HG03097 (cell line): Measurements from ENCODE around the gene FZD10.

Experiments used
- ATAC-seq: cut with Tn5 transposase; IDR thresholded peaks from one replicate; pipeline ENCODE4 v1.9.1; 2021; ENCODE audit not compliant: unreplicated experiment, low FRiP score

Gene FZD10

DNA sequence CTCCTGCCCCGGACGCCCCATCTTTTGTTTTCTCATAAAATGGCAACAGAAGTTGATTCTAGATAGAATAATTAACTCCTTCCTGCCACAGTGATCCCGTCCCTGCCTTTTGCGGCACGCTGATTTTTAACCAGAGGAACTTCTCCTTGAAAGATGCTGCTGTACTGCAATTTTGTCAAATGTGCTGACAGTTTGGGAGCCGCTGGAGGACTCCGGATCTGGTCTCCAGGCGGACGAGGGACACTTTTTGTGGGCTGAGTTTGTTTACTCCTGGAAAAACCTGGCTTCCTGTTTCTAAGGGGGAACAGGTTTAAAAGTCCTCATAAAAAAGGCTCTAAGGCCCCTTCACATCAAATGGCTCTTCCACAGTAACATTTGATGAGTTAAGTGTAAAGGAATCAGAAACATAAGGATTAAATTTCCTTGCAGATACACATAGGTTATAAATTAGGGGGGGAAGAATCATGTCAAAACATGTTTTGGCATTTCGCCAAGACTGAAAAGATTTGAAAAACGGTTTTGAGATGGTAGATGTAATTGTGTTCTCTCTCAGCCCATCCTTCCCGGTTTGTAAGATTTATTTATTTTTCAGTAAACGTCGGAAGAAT lies 15.5 kb downstream of the FZD10 start:
- ATAC-seq, result no peak

DNA sequence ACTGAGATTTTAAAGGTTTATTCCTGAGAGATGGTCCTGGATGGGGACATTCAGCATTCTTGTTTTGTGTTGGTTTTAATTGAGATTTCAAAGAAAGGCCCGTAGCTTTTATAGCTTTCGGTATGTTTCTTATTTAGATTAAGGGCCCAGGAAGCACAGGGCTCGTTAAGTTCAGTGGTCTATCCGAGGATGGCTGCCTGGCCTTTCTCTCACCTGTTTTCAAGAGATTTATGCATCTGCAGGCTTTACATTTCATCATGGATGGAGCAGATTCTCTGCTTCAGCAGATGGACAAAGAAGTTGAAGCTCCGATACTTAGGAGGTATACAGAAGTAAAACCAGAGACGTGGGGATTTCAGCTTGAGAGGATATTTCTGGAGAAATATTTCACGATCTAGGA lies 16.0 kb downstream of the FZD10 start:
- ATAC-seq, result no peak

DNA sequence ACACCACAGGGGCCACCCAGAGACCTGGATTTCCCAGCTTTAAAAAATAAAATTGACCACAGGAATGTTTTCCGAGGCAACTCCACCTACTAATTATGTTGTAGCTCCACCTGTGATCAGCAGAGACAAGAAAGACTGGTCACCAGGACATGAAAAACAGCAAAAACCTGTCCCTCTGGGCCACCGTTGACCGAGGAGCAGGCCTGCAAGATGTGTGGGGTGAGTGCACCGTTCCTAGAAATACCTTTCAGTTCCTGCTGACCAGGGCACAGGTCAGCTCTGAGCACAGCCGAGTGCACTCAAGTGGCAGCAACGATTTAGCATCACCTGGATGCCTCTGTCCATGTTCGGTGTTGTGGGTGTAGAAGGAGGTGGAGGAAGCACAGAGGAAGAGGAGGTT lies 16.9 kb downstream of the FZD10 start:
- ATAC-seq, result no peak

DNA sequence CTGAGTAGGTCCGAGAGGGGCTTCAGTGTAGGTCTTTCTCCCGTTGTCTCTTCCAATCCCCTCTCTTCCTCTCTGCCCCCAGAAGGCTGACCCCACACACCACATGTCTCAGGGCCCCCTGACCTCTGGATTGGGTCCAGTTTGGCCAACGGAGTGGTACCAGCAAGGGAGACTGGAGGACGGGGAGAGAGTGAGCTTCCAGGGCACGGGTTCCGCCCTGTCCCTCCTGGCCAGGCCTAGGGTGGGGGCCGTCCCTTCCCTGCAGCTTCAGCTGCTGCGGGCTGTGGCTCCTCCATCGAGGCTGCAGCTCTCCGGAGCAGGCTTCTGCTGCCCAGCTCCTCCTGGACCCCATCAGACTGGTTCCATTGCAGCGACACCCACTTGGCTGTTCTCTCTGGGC lies 17.4 kb downstream of the FZD10 start:
- no peak for ATAC-seq

DNA sequence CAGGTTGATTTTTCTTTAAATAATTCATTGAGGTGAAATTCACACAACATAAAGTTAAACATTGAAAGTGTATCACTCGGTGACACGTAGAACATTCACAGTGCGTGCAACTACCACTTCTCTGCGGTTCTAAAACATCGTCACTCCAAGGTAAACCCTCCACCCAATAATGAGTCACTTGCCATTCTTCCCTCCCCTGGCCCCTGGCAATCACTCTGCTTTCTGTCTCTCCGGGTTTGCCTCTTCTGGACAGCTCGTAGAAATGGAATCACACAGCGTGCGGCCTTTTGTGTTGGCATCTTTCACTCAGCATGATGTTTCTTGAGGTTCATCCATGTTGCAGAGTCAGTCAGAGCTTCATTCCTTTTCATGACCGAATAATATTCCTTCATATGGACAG lies 18.9 kb downstream of the FZD10 start:
- no peak for ATAC-seq

DNA sequence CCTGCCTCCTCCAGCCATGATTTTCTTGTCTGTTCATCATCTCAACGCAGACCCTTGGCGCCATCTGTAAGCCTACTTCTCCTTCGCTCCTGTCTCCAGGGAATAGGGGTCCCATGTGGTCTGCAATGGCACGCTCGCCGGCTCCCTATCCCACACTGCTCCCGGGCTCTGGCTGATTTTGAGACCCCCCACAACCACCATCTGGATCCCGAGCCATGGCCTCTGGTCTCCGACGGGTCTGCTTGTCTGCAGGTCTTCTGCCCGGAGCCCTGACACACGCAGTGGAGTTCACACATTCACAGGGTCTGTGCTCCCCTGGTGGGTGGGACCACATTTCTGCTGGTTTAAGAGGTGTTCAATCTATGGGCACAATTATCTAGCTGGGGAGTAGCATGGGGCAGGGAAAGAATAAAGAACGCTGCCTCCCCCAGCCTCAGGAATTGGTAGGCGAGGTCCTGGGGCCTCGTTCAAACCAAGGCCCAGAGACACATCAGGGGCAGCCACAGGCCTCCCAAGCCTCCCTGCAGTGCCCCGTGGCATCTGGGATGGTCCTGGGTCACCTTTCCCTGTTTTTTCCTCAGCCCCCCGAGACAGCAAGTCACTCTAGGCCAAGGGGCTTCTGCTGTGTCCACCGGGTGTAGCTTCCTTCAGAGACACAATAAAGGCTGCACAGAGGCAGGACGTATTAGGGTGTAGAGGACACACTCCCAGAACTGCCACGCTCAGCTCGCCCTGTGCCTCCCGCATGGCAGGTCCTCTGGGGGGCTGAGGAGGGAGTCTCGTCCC lies 21.5 kb downstream of the FZD10 start:
- ATAC-seq, result no peak

DNA sequence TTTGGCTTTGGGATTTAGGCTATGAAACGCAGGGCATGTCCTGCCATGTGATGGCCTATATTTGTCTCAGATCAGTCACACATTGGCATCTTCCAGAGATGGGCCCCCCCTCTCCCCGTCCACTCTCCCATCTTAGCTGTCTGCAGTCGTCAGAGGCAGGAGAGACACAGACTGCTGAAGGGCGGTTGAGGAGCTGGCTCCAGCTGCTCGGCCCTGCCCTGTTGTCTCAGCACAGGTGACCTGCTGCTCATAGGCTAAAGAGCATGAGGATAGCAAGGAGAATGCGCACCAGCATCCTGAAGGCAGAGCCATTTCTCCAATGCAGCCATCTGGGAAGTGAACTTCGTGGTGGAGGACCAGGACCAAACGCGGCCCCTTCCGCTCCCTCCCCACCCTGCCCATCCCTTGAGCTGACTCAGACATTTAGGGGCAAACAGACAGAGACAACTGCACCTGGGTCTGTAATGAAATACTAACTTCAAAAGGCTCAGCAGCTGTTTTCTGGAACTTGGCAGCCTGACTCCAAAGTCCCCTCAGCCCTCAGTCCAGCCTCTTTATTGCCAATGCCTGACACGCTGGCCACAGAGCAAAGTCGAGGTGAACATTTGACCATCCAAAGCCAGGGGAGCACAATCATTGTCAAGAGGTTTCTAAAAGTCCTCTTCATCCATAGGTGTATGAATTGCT lies 22.3 kb downstream of the FZD10 start:
- ATAC-seq, result no peak

DNA sequence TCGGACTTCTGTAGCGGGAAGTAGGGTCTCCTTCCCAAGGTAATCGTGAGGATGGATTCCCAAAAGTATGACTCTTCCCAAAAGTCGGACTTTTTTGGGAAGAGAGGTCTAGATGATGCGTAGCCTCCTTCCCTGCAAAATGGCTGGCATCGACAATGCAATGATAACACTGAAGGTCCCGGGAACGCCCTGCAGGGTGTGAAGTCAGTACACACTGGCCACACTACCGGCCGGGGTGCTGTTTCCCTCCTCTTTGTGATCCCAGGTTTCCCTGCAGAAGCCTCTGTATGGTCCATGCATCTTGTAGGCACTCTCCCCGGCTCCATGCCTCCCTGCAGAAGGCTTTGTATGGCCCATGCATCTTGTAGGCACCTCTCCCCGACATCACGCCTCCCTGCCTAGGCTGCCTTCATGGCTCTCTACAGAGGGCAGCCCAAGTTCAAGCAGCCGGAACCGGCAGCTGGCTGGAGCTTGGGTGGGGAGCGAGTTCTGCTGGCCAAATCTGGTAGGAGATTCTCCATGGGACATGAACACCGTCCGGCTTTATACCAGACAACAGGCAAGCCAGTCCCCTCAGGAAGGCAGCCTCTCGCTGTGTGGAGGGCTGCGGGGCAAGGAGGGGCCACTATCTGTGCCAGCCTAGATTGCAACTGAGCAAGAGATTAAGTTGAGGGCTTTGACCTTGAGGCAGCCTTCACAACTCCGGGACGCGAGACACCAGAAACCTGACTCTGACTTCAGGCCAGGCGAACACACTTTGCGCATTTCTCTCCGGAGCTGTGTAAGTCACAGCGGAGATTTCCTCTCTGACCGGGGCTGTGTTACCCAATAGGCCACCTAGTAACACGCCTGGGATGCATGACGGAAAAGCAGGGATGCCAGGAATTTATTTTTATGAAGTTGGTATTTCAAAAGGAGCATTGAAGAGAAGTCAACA lies 23.5 kb downstream of the FZD10 start:
- ATAC-seq, result no peak

DNA sequence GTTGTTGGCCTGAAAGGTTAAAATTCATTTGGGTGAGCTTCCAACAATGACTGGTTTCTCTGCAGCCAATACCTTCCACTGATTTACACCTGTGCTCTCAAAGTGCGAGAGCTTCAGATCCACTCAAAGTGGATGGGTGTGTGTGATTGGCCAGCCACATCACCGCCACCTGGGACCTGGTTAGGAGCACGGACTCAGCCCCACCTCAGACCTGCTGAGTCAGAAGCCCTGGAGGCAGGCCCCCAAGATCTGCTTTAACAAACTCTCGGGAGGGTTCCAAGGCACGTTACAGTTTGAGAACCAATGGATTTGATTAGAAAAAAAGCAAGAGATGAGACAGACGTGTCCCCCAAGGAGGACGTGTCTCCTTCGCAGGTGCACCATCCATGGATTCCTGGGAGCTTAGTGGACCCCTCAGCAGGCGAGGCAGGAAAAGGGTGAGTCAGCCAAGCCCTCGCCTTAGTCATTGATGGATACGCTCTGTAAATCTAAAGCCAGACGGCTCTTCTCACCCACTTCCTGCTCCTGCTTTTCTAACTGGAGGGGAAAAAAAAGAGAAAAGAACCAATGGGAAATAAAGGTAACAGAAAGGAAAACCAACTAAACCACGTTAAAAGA lies 24.5 kb downstream of the FZD10 start:
- no peak for ATAC-seq

DNA sequence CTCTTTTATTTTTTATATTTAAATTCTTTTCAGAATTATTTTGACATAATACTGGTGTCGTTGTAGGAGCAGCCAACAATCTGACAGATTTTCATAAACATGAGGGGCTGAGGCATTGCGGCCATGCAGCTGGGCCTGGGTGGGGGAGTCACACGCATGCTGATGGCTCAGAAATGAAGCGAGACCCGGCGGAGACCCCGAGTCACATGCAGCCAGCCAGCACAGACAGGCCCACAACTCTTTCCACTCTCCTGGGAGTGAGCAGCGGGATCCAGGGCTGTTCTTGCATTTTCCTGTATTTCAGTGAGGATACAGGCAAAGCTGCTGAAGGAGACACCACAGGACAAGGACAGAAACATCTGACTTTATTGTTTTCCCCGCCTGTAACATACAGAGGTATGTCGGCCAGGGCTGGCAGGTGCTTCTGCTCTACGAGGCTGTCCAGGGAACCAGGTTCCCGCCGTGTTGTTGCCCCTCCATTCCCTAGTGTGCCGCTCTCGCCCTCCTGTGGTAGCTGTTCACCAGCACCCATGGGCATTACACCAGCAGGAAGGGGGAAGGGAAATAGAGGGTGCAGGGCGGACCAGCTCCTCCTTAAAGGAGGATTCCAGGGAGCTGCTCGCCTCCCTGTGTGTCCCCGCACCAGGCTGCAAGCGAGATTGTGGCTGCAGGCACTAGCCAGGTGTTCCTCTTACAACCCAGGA lies 30.5 kb downstream of the FZD10 start:
- no peak for ATAC-seq

DNA sequence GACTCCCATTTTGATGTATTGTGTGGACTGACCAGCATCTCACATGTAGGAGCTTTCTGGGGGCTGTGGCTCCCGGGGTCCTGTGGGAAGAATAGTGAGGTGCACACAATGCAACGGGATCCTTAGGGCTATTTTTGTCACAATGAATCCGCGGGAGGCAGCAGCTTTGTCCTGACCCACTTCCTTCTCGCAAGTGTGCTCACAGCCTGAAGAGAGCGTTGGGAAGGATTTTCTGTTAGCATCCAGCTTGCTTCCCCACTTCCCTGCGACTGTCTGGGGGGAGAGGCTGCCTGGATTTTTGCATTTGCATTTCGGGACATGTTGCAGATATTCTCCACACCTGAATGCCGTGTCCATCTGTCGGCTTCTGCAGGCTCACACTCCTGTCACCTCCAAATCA lies 31.9 kb downstream of the FZD10 start:
- ATAC-seq, result no peak

DNA sequence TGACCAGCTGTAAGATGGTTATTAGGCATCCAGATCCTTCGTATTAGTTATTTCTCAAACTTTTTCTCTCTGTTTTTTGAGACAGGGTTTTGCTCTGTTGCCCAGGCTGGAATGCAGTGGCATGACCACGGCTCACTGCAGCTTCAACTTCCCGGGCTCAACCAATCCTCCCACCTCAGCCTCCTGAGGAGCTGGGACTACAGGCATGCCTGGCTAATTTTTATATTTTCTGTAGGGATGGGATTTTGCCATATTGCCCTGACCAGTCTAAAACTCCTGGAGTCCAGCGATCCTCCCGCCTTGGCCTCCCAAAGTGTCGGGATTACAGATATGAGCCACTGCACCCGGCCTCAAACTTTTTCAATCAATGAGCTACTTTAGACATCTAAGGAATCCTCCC lies 33.1 kb downstream of the FZD10 start:
- ATAC-seq, result no peak

DNA sequence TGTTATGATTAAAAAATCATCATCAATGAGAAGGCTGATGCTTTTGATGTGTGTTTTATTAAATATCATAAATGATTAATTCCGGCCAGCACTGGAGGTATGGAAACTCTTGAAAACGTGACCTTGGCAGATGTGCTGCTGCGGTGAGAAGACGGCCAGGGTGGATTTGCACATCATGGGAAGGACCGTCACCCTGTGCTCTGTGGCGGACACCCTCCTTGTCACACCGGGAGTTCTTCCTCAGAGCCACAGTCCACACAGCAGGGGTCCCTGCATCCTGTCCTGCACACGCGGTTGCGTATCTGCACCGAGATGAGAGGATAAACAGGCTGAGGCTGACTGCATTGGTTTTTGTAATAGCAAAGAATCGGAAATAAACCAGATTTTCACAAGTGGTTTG lies 33.5 kb downstream of the FZD10 start:
- no peak for ATAC-seq

DNA sequence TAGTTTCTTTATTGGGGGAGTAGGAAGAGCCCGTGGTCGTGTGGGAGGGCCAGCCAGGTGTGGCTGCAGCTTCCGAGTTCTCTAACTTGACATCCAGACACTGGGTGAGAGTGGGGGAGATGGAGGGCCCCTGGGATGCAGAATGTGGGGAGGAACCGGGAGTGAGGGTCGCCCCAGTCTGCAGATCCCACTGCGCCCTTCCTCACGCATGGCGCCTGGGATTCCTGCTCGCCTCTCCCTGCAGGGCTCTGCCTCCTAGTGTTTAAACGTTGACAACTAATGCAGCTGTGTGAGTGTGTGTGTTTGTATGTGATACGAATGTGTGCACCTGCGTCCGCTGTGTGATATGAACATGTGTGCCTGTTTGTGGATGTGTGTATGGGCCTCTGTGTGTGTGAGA lies 34.6 kb downstream of the FZD10 start:
- ATAC-seq, result no peak

DNA sequence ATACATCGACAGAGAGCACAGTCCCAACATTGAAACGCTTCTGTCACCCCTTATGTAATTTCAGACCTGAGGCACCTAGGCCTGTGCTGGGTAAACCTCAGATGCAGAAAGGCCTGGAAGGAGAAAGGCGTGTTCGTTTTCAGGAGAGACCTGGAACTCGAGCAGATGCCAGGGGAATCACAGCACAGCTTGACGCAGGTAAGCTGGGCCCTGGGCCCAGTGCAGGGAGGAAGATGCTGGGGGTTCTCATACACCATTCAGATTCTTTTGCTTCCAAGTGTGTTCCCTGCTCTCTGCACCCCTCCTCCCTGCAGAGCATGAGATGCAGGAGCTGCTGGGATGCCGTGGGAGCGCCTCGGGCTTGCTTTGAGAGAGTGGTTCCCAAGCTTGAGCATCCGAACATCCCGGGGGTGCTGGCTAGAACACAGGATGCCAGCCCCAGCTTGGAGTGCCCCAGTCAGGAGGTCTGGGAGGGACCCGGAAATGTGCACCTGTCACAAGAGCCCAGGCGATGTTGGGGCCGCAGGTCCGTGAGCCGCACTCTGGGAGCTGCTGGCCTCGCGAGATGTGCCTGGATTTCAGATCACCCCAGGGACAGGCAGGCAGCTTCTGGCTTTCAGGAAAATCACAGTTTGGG lies 35.9 kb downstream of the FZD10 start:
- no peak for ATAC-seq

DNA sequence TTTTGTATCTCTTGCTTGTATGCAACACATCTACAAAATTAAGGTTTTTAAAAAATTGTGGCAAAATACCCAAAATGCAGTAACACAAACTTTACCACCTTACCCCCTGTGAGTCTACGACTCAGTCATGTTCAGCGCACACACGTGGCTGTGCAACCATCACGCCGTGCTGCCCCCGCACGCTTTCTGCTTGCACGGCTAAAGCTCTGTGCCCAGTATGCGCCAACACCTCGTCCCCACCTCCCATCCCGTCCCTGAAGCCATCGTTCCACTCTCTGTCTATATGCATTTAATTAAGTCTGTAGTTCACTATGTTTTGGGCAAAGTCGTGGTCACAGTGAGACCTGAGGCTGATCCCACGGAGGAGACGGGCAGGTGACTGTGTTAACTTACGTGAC lies 36.4 kb downstream of the FZD10 start:
- no peak for ATAC-seq

DNA sequence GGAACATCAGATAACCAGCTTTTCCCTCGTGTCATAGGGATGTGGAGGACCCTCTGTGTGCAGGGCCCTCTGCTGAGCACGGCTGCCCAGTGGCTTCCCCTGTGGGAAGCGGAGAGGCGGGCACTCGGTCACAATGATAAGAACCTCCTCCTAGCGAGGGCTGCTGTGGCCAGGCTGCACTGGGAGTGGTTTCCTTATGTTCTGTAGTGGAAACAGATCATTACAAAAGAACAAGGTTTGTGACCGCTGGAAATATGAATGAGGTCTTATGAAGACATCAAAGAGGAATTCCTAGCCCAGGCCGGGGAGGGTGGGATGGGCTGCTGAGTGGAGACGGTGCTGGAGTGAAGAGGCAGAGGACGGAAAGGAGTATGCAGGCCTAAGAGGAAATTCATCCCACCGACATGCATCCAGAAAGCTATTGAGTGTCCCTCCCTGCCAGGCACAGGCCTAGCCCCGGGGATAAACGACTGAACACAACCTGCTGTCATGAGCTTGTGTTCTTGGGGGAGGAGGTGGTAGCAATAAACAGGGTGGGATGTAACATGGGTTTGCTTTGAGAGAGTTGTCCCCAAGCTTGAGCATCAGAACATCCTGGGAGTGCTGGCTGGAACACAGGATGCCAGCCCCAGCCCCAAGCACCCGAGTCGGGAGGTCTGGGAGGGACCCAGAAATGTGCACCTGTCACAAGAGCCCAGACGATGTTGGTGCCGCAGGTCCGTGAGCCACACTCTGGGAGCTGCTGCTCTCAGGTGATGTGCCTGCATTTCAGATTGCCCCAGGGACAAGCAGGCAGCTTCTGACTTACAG lies 37.5 kb downstream of the FZD10 start:
- ATAC-seq, result no peak

DNA sequence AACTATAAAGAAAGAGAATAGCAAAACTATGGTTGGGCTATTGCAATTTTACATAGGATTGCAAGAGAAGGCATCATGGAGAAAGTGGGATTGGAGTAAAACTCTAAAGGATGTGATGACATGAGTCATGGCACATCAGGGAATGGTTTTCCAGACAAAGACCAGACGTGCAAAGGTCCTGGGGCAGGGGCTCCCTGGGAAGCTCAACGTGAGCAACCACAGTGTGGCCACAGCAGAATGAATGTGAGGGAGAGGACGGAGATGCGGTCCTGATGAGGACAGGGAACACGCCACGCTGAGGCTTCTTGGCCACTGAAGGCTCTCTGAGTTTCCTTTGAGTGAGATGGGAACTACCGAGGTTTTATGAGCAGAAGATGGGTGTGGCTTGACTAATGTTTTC lies 38.2 kb downstream of the FZD10 start:
- no peak for ATAC-seq

DNA sequence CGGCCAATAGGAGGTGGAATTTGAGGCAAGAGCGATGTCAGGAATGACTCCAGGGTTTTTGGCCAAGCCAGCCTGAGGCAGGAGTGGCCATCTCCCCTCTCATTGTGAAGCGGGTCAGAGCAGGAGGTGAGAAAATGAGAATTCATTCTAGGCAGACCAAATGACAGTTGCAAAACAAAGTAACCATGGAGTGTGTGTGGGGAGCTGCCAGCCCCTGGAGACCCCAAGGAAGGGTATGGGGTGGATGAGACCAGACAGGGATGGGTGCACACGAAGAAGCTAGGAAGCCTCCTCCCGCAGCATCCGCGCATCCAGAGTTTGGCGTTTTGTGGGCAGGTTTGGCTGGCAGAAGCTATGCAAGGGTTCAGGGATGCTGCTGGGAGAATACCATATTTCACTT lies 38.8 kb downstream of the FZD10 start:
- no peak for ATAC-seq
